NCI-H1048 (cell line): ENCODE results near the gene POM121C.
"Not testable (repeated sequence)": the region's sequence is repeated elsewhere in the genome, so short reads cannot be mapped to it uniquely, and the experiment has no call there.

Source experiments
- DNase-seq: peaks from one replicate; lab custom pipeline; 2025; lab: John Stamatoyannopoulos, UW

The POM121C gene

DNA sequence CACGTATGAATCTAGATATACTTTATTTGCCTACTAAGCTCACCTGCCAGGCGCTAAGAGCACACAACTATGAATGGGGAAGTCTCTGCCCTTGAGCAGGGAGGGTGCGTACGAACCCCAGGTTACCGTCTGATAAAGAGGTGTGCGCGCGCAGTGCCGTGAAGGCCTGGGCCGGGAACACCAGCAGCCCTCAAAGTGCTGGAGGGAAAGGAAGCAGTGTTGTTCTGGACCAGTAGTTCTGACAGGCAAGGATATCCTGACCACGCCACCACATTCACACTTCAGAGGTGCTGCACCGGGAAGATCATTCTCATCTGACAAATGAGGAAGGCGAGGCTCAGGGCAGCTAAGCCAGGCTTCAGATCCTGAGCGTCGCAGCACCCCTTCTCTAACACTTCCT, 62.6 kb downstream of the POM121C start:
- DNase-seq: not testable (repeated sequence)

DNA sequence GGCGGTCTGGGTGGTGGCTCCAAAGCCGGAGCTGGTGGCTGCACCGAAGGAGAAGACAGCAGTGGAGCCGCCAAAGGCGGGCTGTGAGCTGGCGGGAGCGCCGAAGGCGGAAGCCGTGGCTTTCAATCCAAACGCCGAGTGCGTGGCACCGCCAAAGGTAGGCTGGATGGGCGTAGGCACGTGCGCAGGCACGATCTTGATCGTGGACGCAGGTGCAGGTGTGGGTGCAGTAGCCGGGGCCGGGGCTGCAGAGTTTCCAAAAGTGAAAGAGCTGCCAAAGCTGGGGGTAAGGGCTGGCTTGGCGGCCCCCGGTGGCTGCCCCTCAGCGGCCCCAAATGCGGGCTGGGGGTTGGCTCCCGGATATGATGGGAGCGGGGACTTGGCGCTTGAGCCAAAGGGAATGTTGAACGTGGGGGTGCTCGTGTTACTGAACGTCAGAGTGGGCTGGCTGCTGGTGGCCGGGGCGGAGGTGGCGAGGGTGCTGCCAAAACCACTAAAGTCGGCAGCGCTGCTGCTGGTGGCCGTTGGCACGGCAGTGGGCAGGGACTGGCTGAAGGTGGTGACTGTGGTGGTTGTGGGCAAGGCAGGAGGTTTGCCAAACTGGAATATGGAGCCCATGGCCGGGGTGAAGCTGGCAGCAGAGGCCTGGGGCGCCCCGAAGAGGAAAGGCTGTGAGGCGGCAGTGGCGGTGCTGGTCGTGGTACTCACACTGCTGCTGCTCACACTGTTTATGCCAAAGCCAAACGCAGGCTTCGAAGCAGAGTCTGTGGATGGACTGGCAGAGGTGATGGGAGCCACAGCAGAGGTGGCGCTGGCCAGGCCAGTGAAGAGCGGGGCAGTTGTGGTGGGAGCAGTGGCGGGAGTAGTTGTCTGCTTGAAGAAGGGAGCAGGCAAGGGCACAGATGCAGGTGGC, 64.0 kb downstream of the POM121C start:
- DNase-seq: not testable (repeated sequence)

DNA sequence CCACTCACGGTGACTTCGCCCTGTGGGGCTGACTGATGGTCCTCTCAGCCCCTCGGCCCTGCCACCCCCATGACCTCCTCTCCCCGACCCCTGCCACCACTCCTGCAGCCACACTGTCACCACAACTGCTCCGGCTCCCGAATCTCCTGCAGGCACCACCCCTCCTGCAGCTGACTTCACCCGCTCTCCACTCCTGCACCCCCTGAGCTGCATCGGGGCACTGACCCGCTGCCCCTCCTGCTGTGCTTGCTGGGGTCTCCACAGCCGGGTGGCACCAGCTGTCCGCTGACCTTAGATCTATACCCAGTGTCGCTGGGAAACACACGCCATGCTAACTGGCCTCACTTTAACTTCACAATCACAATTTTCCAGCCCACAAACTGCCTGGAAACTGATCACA, 65.9 kb downstream of the POM121C start:
- not testable (repeated sequence) for DNase-seq

DNA sequence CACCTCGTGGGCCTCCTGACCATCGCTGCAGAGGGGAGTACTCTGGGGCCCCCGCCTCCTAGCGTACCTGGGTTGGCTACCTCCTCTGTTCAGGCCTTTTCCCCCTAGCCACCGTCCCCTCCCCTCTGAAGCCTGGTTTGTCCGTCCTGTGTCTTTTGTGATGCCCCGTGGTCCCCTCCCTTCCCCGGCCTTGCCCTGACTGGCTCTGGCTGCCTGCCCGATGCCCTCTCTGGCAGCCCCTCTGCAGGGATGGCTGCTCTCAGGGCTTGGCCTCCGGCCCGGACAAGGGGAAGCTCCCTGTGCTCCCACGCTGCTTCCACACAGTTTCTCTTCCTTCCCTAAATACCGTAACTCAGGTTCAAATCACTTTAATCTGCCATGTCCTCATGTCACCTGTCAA, 66.4 kb downstream of the POM121C start:
- not testable (repeated sequence) for DNase-seq

DNA sequence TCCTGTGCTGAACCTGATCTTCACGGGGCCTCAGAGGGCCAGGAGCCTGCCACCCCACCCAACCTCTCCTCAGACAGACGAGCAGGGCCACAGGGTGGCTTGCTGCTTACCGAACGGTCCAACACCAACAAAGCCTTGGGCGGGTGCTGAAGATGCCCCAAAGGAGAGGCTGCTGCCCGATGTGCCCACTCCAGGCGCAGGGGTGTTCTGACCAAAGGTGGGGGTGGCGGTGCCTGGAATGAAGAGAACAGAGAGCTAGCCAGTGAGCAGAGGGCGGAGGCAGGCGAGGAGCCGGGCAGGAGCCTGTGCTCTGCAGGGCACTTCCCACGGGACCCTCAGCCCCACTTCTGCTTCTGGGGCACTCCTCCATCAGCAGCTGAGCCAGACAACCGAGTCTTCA, 66.9 kb downstream of the POM121C start:
- not testable (repeated sequence) for DNase-seq

DNA sequence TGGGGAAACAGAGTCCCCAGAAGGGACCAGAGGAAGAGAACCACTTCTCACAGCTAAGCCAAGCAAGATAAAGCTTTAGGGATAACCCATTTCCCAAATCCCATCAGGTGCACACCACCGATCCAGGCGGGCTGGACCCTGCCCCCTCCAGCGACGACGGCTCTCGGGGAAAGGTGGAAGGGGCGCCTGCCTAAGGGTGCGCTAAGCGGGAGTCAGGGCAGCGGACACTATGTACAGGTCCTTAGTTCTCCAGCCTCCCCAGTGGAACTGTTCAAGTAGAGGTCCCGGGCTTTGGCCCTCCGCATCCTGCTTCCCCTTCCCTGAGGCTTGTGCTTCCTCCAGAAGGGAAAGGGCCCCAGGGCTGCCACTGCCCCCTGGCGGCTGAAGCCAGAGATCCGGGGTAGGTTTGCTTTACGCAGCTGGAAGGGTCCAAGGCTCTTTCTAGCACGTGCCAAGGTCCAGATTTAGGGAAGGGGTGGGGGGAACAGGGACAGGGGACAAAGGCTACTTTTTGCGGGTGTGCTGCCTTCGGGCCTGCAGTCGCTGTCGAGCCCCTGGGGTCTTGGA, 67.7 kb downstream of the POM121C start:
- not testable (repeated sequence) for DNase-seq

DNA sequence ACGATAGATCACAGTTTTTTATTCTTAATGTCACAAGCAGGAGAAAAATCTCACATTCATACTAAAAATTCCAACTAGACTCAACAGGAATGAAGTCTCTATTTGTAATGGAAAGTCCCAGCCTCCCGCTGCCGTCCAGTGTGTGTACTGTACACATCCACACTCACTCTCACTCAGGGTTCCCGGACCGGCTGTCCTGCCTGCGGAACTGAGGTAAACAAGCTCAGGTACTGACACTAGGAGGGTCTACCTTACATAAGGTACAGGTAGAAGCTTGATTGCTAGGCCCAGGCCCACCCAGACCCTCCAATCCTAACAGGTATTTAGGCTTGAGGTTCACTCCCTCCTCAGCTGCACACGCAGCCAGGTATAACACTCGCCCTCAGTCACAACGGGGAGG, 69.3 kb downstream of the POM121C start:
- not testable (repeated sequence) for DNase-seq

DNA sequence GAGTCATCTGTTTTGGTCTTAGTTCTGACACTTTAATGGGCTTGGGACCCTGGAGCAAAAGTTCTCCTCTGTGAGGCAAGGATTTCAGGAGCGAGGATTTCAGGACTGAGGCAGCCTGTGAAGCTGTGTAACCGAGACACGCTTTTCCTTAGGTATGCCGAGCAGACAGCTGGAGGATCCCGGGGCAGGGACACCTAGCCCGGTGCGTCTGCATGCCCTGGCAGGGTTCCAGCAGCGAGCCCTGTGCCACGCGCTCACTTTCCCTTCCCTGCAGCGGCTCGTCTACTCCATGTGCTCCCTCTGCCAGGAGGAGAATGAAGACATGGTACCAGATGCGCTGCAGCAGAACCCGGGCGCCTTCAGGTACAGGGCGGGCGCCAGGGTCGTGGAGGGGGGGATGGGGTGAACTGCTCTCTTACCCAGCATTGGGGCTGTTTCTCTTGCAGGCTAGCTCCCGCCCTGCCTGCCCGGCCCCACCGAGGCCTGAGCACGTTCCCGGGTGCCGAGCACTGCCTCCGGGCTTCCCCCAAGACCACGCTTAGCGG, 70.2 kb downstream of the POM121C start:
- DNase-seq: not testable (repeated sequence)

DNA sequence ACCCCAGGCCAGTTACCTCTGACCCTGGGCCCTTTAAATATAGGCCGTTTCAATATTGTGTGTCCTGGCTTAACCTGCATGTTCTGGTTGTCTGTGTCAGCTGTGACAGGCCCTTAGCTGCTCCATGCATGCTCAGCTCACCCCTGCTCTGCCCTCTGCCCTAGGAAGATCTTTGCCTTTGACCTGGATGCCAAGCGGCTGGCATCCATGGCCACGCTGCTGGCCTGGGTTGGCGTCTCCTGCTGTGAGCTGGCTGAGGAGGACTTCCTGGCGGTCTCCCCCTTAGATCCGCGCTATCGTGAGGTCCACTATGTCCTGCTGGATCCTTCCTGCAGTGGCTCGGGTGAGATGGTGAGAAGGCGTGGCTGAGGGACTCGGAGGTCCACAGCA, 70.7 kb downstream of the POM121C start:
- not testable (repeated sequence) for DNase-seq

DNA sequence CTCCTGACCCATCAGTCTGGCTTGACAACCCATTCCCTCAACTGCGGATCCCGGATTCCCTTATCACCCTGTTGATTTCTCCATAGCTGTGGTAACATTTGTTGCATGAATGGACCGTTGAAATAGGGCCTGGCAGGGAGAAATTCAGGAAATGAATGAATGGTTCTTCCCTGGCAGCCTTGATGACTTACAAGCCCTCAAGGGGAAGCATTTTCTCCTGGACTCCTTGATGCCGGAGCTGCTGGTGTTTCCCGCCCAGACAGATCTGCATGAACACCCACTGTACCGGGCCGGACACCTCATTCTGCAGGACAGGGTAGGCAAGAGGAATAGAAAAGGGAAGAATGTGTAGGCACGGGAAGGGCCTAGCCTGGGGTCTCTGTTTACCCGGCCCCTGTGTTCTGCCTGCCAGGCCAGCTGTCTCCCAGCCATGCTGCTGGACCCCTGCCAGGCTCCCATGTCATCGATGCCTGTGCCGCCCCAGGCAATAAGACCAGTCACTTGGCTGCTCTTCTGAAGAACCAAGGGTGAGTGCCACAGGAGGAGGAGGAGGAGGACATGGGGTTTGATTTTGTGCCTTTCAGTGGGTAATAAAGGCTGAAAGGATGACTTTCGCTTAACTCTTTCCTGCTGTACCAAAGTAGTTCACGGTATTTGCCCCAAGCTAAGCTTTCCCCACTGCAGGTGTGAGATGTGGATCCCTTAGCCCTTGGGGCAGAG, 71.2 kb downstream of the POM121C start:
- DNase-seq: not testable (repeated sequence)

DNA sequence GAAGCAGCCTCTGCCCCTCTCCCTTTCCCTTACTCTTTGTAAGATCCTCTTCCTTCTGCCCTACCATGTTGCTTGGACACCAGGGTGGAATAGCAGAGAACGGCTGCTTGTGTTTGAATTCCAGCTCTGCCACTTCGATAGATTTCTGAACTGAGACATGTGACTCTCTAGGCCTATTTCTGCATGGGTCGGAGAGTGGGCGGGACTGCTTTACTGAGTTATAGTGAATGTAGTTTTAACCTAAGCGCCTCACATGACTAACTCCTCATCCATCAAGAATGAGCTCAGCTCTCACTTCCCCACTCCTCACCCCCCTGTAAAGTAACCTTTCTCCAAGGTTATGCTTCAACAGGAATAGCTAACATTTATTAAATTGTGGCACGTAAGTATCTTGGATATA, 71.9 kb downstream of the POM121C start:
- not testable (repeated sequence) for DNase-seq

DNA sequence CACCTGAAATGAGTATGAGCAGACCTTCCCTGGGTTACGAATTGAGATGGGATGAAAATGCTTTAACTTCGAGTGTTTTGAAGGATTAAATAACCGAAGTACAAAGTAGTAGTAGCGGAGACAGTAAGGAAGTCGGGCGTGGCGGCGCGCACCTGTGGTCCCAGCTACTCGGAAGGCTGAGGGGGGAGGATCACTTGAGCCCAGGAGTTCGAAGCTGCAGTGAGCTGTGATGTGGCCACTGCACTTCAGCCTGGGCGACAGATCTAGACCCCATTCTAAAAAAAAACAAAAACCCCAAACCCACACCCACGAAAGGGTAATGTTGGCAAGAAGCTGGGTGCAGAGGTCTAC, 75.3 kb downstream of the POM121C start:
- DNase-seq: not testable (repeated sequence)

DNA sequence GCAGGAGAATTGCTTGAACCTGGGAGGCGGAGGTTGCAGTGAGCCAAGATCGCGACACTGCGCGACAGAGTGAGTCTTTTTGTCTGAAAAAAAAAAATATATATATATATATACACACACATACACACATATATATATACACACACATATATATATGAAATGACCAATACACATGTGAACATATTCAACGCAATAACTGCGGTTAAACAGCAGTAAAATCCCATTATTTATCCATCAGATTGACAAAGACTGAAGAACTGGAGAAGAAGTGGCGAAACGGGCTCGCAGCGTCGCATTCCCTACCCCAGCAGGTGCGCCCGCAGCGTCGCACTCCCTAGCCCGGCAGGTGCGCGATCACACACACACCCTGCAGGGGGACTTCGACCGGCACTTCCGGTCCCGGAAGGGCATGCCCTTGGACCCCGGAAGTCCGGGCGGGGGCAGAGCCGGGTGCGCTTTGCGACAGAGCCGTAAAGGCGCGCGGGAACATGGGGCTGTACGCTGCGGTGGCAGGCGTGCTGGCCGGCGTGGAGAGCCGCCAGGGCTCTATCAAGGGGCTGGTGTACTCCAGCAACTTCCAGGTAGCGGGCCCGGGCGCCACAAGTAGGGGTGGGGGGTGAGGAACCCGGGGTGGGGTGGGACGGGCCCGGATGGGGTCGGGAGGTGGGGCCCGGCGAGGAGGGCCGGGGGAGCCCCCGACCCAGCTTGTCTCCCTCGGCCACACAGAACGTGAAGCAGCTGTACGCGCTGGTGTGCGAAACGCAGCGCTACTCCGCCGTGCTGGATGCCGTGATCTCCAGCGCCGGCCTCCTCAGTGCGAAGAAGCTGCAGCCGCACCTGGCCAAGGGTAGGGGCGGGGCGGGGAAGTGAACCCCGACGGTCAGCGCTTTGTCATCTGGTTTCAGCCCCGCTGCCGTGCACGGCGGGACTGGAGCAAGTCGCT, 75.9 kb downstream of the POM121C start:
- not testable (repeated sequence) for DNase-seq

DNA sequence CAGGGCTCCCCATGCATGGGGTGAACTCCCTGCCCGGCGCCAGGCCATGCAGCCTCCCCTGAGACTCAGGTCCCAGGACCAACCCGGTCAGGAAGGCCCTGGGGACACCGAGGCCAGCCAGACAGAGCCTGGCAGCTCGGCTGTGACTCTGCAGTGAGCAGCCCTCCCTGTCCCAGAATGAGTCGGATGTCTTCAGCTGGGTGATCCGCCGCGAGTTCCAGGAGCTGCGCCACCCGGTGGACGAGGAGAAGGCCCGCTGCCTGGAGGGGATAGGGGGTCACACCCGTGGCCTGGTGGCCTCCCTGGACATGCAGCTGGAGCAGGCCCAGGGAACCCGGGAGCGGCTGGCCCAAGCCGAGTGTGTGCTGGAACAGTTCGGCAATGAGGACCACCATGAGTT, 81.4 kb downstream of the POM121C start:
- DNase-seq: not testable (repeated sequence)

DNA sequence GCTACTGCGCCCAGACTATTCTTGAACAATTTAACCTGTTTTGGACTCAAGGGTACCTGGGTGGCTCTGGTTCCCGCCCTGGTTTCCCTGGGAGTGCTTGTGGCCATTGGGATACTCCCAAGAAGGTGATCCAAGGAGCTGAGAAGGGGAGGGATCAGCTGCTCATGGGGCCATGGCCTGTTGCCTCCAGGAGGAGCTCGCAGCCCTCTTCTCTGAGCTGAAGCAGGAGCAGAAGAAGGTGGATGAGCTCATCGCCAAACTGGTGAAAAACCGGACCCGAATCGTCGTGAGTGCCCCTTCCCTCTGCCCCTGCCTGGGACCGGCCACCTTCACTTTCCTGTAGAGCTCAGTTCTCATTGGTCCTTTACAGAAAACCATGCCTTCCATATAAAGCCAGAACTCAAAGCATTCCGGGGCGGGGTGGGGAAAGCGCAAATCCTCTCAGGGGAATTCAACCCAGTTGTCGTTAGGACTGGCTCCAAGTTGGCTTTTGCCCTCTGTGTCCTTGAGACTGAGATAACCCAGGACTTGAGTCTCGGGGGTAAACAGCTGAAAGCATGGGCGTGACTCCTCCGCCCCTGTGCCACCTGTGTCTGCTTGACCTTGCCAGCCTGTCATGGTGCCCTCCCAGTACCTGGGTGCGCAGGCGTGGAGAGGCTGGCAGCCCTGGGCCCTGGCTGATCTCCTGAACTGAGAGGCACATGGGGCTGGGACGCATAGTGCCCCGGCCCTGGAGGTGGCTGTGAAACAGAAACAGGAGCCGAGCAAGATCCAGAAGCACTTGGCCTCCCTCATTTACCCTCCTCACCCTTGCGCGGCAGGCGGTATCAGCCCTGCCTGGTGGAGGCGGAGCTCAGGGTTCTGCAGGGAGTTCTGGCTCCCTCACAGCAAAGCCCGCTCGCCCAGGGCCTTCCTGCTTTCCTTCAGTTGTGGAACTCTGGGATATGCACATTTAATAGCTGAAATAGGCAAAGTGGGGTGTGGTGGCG, 82.3 kb downstream of the POM121C start:
- DNase-seq: not testable (repeated sequence)

DNA sequence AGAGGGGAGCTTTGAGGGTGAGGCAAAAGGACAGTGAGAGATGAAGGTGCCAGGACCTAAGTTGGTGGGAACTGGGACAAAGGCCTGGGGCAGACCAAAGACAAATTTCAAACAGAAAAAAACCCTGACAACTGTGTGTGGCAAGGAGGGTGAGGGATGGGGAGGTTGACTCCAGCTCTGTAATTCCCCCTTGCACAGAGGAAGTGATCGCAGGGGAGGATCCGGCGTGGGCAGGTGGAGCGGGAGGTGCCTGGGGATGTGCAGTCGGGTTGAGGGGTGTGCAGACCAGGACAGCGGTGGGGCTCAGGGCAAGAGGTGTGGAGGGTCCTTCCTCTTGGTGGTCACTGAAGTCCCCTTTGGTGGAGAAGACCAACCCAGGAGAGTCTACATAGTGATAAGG, 85.5 kb downstream of the POM121C start:
- DNase-seq: not testable (repeated sequence)

DNA sequence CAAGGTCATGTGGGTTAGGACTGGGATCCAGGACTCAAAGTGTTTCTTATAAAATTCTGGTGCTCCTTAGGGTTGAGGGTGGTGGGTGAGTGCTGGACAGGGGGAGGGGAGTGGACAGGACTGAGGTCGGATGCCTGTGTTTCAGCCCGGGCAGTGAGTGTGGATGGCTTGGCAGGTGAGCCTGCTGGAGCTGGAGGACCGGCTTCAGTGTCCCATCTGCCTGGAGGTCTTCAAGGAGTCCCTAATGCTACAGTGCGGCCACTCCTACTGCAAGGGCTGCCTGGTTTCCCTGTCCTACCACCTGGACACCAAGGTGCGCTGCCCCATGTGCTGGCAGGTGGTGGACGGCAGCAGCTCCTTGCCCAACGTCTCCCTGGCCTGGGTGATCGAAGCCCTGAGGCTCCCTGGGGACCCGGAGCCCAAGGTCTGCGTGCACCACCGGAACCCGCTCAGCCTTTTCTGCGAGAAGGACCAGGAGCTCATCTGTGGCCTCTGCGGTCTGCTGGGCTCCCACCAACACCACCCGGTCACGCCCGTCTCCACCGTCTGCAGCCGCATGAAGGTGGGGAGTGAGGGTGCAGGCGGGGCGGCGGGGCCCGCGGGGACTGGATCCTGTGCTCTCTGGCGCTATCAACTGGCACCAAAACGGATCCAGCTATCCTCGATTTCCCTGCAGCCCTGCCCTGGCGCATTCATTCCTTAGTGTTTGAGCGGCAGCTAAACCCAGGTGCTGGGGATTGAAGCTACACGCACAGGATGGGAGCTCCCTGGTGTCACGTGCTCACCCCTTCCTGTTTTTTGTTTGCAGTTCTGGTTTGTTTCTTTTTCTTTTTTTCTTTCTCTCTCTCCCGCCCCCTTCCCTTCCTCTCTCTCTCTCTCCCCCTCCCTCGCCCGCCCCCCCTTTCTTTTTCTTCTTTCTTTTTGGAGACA, 87.1 kb downstream of the POM121C start:
- DNase-seq: not testable (repeated sequence)

DNA sequence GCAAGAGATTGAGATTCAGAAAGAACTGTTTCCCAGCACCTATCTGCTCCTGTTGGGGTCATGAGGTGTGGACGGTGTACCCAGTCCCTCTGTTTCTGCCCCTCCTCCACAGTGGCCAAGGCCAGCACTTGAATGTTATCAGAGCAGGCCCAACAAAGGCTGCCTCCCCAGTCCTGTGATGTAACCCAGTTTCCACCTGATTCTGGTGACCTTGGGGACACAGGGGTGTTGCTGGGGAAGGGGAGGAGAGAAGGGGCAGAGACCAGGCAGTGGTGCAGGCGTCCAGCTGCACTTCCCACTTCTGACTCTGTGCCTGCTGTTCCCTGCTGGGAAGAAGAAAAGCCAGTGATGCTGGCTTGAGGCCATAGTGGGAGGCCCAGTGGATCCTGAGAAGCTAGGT, 88.2 kb downstream of the POM121C start:
- DNase-seq: not testable (repeated sequence)

DNA sequence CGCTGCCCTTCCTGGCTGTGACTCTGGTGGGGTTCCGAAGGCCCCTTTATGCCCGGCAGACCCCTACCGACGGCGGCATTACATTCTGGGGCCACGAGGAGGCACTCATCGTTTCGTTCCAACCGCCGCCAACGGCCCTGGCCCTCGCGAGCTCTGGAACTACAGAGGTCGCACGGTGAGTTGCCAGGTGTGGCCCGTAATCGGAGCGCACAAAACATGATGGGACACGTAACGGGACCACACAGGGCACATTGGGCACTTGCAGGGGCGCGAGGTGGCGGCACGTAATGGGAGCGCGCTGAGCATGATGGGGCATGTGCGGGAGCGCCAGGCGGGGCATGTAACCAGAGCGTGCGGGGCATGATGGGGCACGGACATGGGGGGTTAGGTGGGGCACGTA, 90.8 kb downstream of the POM121C start, which contains the start of gene TRIM73:
Gene TRIM73 (plus strand): TSS at position 301 of the 400 bp plus-strand sequence. CDS start 3,305 bp downstream, outside the sequence.
- DNase-seq: not testable (repeated sequence)
